Duodenal mucosa (tissue), 2 donors: ENCODE results near the gene POP7.
"Not testable (repeated sequence)": the region's sequence is repeated elsewhere in the genome, so short reads cannot be mapped to it uniquely, and the experiment has no call there.

Experiments
- H3K27ac ChIP-seq: one replicate; pipeline ENCODE4 v1.7.0; 2013; ENCODE audit warnings: low read depth, low read length
- H3K27me3 ChIP-seq, 2 donors: one replicate each; pipeline ENCODE4 v1.7.0; 2013; ENCODE audit warnings: low read length in 2 of 2, control low read depth in 1 of 2; ENCODE audit not compliant: insufficient read depth in 2 of 2, control insufficient read depth in 1 of 2
- H3K36me3 ChIP-seq, 2 donors: one replicate each; pipeline ENCODE4 v1.7.0; 2013; ENCODE audit warnings: low read length in 2 of 2, control low read depth in 1 of 2; ENCODE audit not compliant: insufficient read depth in 2 of 2, control insufficient read depth in 1 of 2
- H3K4me1 ChIP-seq, 2 donors: one replicate each; pipeline ENCODE4 v1.7.0; 2013; ENCODE audit warnings: low read length in 2 of 2, control low read depth in 1 of 2; ENCODE audit not compliant: insufficient read depth in 2 of 2, control insufficient read depth in 1 of 2
- H3K4me3 ChIP-seq, 2 donors: one replicate each; pipeline ENCODE4 v1.7.0; 2013; ENCODE audit warnings: low read length in 2 of 2, low read depth in 1 of 2
- H3K9ac ChIP-seq, 2 donors: one replicate each; pipeline ENCODE4 v1.7.0; 2013; ENCODE audit warnings: low read length in 2 of 2, low read depth in 1 of 2
- H3K9me3 ChIP-seq, 2 donors: one replicate each; pipeline ENCODE4 v1.7.0; 2013; ENCODE audit warnings: low read length in 2 of 2, control low read depth in 1 of 2; ENCODE audit not compliant: control insufficient read depth in 1 of 2

The POP7 gene

DNA sequence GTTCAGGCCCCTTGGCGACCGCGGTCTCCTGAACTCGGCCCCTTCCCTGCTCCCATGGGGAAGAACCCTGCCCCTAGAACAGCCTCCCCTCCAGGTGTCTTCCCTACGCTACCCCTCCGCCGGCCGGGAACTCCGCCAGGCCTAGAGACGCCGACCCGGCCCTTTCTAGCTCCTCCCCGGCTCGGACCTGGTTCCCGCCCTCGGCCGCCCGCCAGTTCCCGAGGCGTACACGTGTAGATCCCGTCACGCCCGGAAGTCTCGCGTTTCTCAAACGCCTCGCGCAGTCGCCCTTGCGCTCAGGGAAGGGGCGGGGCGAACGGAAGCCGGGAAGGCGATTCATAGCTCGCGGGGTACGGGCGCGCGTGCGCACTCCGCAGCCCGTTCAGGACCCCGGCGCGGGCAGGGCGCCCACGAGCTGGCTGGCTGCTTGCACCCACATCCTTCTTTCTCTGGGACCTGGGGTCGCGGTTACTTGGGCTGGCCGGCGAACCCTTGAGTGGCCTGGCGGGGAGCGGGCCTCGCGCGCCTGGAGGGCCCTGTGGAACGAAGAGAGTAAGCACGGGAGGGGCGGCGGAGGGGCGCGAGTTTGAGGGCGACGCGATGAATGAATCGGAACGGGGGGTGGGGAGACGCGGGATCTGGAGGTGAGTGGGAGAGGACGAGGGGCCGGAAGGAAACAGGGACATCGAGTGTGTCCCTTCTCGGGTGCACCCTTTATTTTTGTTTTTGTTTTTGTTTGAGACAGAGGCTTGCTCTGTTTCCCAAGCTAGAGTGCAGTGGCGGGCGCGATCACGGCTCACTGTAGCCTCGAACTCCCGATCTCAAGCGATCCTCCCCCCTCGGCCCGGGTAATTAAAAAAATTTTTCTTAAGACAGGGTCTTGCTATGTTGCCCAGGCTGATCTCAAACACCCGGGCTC, at the start of gene POP7:
POP7 (plus strand) TSS at position 369 of the 919 bp plus-strand sequence. CDS start 710 bp downstream, outside the sequence.
- peaks cover 11 to 19% of the 10 kb centered on the region in 2 donors for H3K4me1 ChIP-seq
- H3K4me3 ChIP-seq, result peak within 1 kb of the TSS; percentile 88 to 95
- H3K9me3 ChIP-seq, result no peaks in the 10 kb centered on the region
- H3K9ac ChIP-seq, result peak within 1 kb of the TSS; percentile 55 to 90
- H3K27me3 ChIP-seq, result no peaks in the 10 kb centered on the region
- no peaks in the 10 kb centered on the region for H3K36me3 ChIP-seq
- H3K27ac ChIP-seq, result peak within 1 kb of the TSS; percentile 81

DNA sequence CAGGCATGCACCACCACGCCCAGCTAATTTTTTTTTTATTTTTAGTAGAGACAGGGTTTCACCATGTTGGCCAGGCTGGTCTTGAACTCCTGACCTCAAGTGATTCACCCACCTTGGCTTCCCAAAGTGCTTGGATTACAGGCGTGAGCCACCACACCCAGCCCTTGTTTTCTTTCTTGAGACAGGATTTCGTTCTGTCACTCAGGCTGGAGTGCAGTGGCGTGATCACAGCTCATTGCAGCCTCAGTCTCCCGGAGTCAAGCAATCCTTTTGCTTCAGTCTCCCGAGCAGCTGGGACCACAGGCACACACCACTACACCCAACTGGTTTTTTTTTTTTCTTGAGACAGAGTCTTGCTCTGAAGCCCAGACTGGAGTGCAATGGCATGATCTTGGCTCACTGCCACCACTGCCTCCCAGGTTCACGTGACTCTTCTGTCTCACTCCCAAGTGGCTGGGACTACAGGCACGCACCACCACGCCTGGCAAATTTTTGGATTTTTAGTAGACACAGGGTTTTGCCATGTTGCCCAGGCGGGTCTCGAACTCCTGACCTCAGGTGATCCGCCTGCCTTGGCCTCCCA, 43.6 kb upstream of the POP7 start:
- H3K4me1 ChIP-seq, H3K4me3 ChIP-seq, H3K27ac ChIP-seq, H3K9ac ChIP-seq, H3K27me3 ChIP-seq, H3K9me3 ChIP-seq, H3K36me3 ChIP-seq: not testable (repeated sequence)

DNA sequence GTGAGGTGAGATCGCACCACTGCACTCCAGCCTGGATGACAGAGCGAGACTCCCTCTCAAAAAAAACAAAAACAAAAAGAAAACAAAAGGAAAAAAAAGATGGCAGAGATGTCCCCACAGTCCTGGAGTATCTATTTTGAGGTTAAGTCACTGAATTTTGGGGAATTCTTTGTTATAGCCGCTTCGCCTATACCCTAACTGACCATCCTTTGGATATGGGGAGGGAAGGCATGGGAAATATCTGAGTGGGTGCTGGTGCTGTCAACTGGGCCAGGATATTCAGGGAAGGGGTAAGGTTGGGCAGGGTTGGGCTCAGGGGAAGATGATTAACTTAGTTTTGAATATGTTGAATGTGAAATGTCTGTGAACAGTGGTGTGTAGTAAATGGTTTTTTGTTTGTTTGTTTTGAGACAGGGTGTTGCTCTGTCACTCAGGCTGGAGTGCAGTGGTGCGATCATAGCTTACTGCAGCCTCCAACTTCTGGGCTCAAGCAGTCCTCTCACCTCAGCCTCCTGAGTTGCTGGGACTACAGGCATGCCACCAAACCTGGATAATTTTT, 40.7 kb upstream of the POP7 start:
- Histone ChIP-seq H3K36me3 (no peaks in the 10 kb centered on the region), H3K9me3 (no peaks in the 10 kb centered on the region), H3K9ac (no peak overlapping the region), H3K4me1 (no peaks in the 10 kb centered on the region), H3K27me3 (no peaks in the 10 kb centered on the region), H3K4me3 (no peak overlapping the region), H3K27ac (no peak overlapping the region)

DNA sequence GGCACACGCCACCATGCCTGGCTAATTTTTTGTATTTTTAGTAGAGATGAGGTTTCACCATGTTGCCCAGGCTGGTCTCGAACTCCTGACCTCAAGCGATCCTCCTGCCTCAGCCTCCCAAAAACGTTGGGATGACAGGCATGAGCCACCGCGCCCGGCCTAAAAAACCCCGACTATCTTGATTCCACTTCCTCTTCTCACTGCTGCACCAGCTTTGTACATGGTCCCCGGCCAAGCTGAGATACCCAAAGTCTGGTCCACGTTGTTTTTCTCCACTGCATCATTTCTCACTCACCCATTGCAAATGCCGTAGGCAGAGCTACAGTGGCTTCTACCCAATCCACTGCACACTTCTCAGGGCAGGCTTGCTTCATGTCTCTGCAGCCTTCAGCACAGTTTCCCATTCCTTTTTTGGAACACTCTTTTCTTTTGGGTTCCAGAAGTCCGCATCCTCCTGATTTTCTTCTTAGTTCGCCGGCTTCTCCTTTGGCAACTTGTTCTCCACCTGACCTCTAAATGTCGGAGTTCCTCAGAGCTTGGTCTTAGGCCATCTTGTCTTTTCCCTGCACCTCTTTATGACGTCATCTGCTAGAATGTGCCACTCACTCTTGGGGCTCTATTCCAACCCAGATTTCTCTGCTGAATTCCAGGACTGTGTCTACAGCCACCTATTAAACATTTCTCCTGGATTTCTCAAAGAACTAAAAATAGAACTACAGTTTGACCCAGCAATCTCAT, 38.4 kb upstream of the POP7 start:
- H3K4me1 ChIP-seq, result no peaks in the 10 kb centered on the region
- H3K9me3 ChIP-seq, result no peaks in the 10 kb centered on the region
- H3K27me3 ChIP-seq, result no peaks in the 10 kb centered on the region
- no peak overlapping the region for H3K9ac ChIP-seq
- no peak overlapping the region for H3K27ac ChIP-seq
- no peaks in the 10 kb centered on the region for H3K36me3 ChIP-seq
- no peak overlapping the region for H3K4me3 ChIP-seq

DNA sequence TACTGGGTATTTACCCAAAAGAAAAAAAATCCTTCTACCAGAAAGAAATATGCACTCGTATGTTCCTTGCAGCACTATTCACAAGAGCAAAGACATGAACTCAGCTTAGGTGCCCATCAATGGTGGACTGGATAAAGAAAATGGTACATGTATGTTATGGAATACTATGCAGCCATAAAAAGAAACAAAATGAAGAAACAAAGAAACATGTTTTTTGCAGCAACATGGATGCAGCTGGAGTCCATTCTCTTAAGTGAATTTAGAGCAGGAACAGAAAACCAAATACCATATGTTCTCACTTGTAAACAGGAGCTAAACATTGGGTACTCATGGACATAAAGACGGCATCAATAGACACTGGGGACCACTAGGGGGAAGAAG, 37.9 kb upstream of the POP7 start:
- H3K9ac ChIP-seq, result no peak overlapping the region
- H3K4me3 ChIP-seq, result no peak overlapping the region
- no peaks in the 10 kb centered on the region for H3K27me3 ChIP-seq
- no peak overlapping the region for H3K27ac ChIP-seq
- no peaks in the 10 kb centered on the region for H3K9me3 ChIP-seq
- no peaks in the 10 kb centered on the region for H3K4me1 ChIP-seq
- H3K36me3 ChIP-seq, result no peaks in the 10 kb centered on the region

DNA sequence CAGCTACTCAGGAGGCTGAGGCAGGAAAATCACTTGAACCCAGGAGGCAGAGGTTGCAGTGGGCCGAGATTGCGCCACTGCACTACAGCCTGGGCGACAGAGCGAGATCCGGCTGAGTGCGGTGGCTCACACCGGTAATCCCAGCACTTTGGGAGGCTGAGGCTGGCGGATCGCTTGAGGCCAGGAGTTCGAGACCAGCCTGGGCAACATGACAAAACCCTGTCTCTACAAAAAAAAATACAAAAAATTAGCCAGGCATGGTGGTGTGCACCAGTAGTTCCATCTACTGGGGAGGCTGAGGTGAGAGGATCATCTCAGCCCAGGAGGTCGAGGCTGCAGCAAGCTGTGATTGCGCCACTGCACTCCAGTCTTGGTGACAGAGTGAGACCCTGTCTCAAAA, 36.8 kb upstream of the POP7 start:
- not testable (repeated sequence) for H3K9ac ChIP-seq, H3K27ac ChIP-seq, H3K4me1 ChIP-seq, H3K4me3 ChIP-seq, H3K9me3 ChIP-seq, H3K27me3 ChIP-seq, H3K36me3 ChIP-seq

DNA sequence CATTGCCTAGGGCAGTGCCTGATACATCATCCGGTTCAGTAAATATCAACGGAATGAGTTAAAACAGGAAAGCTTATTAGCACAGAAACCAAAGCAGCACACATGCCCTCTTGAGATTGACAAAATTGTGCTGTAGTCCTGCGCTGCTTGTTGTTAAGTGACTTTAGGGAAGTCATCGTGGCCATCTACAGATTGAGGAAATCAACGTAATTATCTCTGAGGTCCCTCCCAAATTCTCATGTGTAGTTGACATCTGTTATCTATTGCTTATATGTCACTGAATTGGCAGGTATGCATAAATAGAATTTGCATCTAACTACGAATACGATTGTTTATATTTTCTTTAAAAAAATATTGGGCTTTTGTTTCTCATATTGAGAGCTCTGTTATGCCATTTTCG, 35.8 kb upstream of the POP7 start:
- H3K27ac ChIP-seq, result no peak overlapping the region
- H3K4me3 ChIP-seq, result no peak overlapping the region
- H3K36me3 ChIP-seq, result no peaks in the 10 kb centered on the region
- no peaks in the 10 kb centered on the region for H3K27me3 ChIP-seq
- H3K9me3 ChIP-seq, result no peaks in the 10 kb centered on the region
- no peak overlapping the region for H3K9ac ChIP-seq
- no peaks in the 10 kb centered on the region for H3K4me1 ChIP-seq

DNA sequence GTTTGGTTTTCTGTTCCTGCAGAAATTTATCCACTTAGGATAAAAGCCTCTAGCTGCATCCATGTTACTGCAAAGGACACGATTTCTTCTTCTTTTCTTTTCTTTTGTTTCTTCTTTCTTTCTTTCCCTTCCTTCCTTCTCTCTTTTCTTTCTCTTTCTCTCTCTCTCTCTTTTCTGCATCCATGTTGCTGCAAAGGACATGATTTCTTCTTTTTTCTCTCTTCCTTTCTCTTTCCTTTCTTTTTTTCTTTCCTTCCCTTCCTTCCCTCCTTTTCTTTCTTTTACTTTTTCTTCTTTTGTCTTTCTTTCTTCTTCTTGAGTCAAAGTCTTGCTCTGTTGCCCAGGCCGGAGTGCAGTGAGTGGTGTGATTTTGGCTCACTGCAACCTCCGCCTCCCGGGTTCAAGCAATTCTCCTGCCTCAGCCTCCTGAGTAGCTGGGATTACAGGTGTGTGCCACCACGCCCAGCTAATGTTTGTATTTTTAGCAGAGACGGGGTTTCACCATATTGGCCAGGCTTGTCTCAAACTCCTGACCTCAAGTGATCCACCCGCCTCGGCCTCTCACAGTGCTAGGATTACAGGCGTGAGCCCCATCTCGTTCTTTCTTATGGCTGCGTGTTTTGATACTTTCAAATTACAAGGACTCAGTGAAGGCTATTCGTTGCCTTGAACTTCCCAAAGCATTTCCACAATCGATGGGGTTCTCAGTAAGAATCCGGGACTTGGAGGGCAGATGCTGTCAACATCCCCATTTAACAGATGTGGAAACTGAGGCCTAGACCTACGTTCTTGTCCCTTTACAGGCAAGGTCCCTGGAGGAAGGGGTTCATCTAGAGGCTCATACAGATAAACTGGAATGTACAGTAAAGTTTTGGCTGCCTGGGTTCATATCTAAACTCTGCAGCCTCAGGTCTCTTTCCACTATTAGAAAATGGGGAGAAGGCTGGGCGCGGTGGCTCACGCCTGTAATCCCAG, 34.3 kb upstream of the POP7 start:
- Histone ChIP-seq H3K9me3 (no peaks in the 10 kb centered on the region), H3K36me3 (peaks cover 0 to 4% of the 10 kb centered on the region in 2 donors), H3K27ac (no peak overlapping the region), H3K4me1 (peaks cover 4 to 5% of the 10 kb centered on the region in 2 donors), H3K4me3 (no peak overlapping the region), H3K27me3 (no peaks in the 10 kb centered on the region), H3K9ac (no peak overlapping the region)

DNA sequence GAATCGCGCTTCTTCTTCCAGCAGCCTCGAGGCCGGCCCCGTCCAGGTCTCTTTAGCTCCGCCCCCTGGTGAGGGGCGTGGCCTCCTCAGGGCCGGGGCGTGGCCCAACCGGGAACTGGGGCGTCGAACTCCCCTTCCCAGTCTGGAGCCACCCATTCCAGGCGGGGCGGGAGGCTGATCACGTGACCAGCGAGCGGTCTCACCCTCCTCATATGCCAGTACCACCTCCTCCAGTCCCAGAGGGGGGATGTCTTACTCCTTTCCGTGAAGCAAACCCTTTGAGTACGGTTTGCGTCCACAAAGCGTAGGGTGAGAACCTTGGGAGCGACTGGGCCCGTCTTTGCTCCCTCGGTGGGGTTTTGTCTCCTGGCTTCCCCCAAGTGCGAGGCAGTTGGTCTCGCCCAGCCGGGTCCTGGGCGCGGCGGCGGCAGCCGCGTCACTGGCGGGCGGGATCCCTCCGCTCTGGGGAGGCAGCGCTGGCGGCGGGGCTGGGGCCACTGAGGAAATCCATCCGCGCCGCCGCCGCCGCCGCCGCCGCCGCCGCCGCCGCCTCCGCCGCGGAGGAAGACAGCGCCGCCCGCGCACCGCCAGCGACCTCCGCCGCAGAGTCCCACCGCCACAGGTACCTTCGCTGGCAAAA, 32.5 kb upstream of the POP7 start, which contains the start of gene GNB2:
GNB2 (plus strand) TSS at position 439 of the 640 bp plus-strand sequence. CDS start 2,526 bp downstream, outside the sequence.
- H3K4me1 ChIP-seq, result peaks cover 5 to 10% of the 10 kb centered on the region in 2 donors
- H3K9me3 ChIP-seq, result no peaks in the 10 kb centered on the region
- H3K36me3 ChIP-seq, result peaks cover 12 to 21% of the 10 kb centered on the region in 2 donors
- no peaks in the 10 kb centered on the region for H3K27me3 ChIP-seq
- peak within 1 kb of the TSS; percentile 80 to 91 for H3K9ac ChIP-seq
- peak within 1 kb of the TSS; percentile 85 to 91 for H3K4me3 ChIP-seq
- H3K27ac ChIP-seq, result peak within 1 kb of the TSS; percentile 98
